GM03348 (cell line): ENCODE data around the gene SAMD14.

Source experiments
- DNase-seq: peaks from one replicate; pipeline ENCODE4 v3.0.0; 2012; ENCODE audit warnings: low spot score

The SAMD14 gene

DNA sequence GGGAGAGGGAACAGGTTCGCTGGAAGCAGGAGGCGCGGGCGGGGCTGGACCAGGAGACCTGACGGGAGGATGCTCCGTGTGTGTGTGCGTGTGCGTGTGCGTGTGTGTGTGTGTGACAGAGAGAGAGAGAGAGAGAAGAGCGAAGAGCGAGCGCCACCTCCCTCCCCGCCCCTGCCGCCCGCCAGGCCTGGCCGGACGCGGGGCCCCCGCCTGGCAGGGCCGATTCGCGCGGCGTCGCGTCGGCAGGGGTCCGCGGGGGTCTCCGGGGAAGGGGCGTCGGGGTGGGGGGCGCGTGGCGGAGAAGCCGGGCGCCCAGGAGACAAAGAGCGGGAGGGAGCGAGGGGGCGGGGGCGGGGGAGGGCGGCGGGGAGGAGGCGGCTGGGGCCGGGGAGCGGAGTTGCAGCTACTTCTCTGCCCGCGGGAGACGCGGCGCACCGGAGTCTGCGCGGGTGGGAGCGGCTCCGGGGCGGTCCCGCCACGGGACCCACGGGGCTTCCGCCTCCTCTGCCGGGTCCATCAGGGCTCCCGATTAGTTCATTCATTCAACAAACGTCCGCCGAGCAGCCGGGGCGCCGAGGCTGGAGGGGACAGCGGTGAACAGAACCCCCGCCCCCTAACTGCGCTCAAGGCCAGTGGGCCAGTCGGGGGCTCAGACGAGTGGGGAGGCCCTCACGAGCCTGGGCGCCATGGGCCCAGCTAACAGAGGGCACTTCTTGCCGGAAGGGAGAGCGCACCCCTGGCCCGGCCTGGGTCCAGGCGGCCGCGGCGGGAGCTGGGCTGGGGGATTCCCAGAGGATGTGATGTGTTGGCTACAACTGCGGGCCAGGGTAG is at the start of gene SAMD14:
TSS of gene SAMD14 (minus strand) at position 433 of the 831 bp plus-strand sequence. CDS start 5,201 bp downstream, outside the sequence.
- peak; percentile 87 for DNase-seq

GRCh38 chr17:50177983-50178834 is 48.2 kb upstream of the SAMD14 start:
- DNase-seq = peak; percentile 89

GRCh38 chr17:50177476-50177875 is 47.5 kb upstream of the SAMD14 start:
- no peak for DNase-seq

- no peak for DNase-seq
Measured at GRCh38 chr17:50176559-50177357, 46.8 kb upstream of the SAMD14 start.

DNA sequence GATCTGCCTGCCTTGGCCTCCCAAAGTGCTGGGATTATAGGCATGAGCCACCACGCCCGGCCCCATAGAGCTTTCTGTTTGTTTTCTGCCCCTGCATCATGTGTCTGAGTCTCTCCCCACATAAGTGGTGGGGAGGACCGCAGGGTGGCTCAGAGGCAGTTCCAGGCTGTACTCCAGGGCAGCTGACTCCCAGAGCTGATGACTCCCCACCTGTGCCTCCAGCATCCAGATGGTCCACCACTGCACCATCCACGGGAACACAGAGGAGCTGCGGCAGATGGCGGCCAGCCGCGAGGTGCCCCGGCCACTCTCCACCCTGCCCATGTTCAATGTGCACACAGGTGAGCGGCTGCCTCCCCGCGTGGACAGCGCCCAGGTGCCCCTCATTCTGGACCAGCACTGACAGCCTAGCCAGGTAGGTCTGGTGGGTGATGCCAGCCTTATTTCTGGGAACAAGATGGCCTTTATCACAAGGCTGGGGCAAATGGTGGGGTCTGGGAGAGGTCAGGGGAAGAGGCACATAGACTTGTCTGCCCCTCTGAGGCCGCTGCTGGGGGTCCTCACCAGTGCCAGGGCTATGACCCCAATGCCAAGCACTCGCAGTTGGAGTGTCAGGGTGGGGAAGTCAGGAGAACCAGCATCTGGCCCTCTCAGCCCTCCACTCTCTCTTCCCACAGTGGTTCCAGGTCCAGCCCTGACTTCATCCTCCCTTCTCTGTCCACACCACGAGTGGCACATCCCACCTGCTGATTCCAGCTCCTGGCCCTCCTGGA is 45.3 kb upstream of the SAMD14 start:
- DNase-seq = no peak

GRCh38 chr17:50174444-50174843 is 44.5 kb upstream of the SAMD14 start:
- no peak for DNase-seq

GRCh38 chr17:50173335-50173941 is 43.5 kb upstream of the SAMD14 start:
- peak; percentile 89 for DNase-seq

GRCh38 chr17:50172936-50173334 is 43.0 kb upstream of the SAMD14 start:
- DNase-seq = no peak

GRCh38 chr17:50172130-50172529 is 42.2 kb upstream of the SAMD14 start:
- no peak for DNase-seq

GRCh38 chr17:50171371-50172071 is 41.6 kb upstream of the SAMD14 start:
- DNase-seq = no peak

- DNase-seq = no peak
Measured at GRCh38 chr17:50170662-50171370, 40.9 kb upstream of the SAMD14 start.

DNA sequence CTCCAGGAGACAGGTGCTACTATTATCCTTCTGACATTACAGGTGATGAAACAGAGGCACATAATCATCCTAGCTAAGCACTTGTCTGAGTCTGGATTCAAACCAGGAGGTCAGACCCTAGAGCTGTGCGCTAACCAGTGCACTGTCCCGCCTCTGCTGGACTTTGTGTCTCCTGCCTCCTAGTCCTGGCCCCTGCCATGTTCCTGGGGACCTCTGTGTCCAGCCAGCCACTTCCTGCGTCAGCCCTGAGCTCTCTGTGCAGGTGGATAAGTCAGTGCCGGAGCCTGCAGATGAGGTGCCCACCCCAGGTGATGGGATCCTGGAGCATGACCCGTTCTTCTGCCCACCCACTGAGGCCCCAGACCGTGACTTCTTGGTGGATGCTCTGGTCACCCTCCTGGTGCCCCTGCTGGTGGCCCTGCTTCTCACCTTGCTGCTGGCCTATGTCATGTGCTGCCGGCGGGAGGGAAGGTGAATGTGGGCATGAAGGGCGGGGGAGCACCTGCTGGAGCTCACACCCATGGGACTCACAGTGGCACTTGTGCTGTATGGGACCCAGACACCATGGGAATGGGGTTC is 40.0 kb upstream of the SAMD14 start:
- no peak for DNase-seq

GRCh38 chr17:50169121-50169764 is 39.3 kb upstream of the SAMD14 start:
- DNase-seq = peak; percentile 69

DNA sequence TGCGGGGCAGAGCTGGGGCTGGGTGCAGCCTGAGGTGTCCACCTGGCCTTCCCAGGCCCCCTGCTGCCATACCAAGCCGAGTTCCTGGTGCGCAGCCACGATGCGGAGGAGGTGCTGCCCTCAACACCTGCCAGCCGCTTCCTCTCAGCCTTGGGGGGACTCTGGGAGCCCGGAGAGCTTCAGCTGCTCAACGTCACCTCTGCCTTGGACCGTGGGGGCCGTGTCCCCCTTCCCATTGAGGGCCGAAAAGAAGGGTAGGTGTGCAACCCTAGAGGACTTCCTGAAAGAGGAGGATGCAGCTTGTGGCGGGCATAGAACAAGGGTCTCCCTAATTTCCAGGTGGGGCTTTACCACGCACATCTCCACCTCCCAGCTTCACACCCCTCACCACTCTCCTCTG is 38.4 kb upstream of the SAMD14 start:
- no peak for DNase-seq

DNA sequence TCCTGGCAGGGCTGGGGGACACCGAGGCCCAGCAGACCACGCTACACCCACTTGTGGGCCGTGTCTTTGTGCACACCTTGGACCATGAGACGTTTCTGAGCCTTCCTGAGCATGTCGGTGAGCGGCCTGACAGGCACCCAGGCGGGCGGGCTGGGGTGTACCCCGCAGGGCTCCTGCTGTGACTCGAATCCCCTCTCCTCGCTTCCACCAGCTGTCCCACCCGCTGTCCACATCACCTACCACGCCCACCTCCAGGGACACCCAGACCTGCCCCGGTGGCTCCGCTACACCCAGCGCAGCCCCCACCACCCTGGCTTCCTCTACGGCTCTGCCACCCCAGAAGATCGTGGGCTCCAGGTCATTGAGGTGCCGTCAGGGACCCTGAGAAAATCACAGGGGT is 37.4 kb upstream of the SAMD14 start:
- DNase-seq = no peak

GRCh38 chr17:50166518-50167181 is 36.7 kb upstream of the SAMD14 start:
- DNase-seq = no peak

DNA sequence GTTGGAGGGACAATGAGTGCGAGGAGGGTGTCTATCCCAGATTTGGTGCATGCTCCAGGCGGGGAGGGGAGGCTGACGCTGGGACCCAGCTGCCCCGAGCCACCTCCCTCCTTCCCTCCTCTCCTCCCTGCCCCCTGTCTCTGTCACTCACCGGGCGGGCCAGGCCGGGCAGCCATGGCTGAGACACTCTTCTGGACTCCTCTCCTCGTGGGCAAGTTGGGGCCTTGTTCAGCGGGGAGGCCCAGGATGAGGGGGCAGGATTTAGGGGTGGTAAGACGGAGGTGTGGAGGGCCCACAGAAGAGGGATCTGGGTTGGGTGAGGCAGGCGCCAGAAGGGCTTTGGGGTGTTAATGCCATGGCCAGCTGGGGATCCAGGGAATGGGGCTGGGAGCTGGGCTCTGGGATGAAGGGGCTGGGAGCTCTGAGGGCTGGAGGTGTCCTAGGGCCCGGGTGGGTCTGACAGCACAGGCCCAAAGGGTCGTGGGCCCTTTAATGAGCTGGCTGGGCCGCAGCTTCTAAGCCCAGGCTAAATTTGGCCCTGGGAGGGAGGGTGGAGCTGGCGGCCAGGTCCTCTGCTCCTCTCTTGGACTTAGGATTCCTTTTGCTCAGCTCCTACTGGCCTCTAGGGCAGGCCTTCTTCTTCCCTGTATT is 36.0 kb upstream of the SAMD14 start, which contains the start of gene SGCA:
TSS of gene SGCA (plus strand) at position 139 of the 651 bp plus-strand sequence. CDS start at position 175, 36 bp downstream.
- DNase-seq = no peak

- DNase-seq = no peak
Measured at GRCh38 chr17:50165466-50165865, 35.5 kb upstream of the SAMD14 start.
